ENCODE results near the gene USP26. TPM values are rescaled to one million over a fixed set of nuclear protein-coding genes. Genes with fewer than 3 reads are reported as not detected.
"Not testable (repeated sequence)": the region's sequence is repeated elsewhere in the genome, so short reads cannot be mapped to it uniquely, and the experiment has no call there.

USP26 gene
- total and polyA plus RNA-seq, 4 experiments from 2014 or later: not detected

GRCh38 chrX:132983496-132983895 lies 113.4 kb downstream of the USP26 start:
- Histone ChIP-seq H3K4me1 (ENCODE audit: insufficient read depth, low read length) (no peaks in the 10 kb centered on the region), H3K27me3 (ENCODE audit: insufficient read depth, low read length) (no peaks in the 10 kb centered on the region), H3K9me3 (ENCODE audit: control insufficient read depth in 1 of 2, low read length in 2 of 2) (no peaks in the 10 kb centered on the region), H3K27ac (ENCODE audit: low read depth, low read length) (no peak overlapping the region), H3K36me3 (ENCODE audit: insufficient read depth, low read length) (no peaks in the 10 kb centered on the region), H3K4me3 (ENCODE audit: low read length in 2 of 2) (no peak overlapping the region)
- H3K9me3 Mint-ChIP-seq: no peaks in the 10 kb centered on the region
- peaks cover 0 to 6% of the 10 kb centered on the region in 2 donors for H3K27me3 Mint-ChIP-seq
- intact Hi-C loops (cut with micrococcal nuclease): no loop called here
- H3K36me3 Mint-ChIP-seq: no peaks in the 10 kb centered on the region
- H3K4me1 Mint-ChIP-seq: no peaks in the 10 kb centered on the region
- DNase-seq: no peak
- no peak overlapping the region for H3K27ac Mint-ChIP-seq
- POLR2A ChIA-PET (ENCODE audit: partially characterized antibody): no interaction called here
- CTCF ChIA-PET (ENCODE audit: partially characterized antibody): no interaction called here
- H3K4me3 Mint-ChIP-seq: no peak overlapping the region

GRCh38 chrX:132980035-132980434 lies 116.9 kb downstream of the USP26 start:
- DNase-seq; H3K4me1 ChIP-seq (ENCODE audit: insufficient read depth, low read length); POLR2A ChIA-PET (ENCODE audit: partially characterized antibody); H3K36me3 Mint-ChIP-seq; H3K4me3 ChIP-seq (ENCODE audit: low read length in 2 of 2); intact Hi-C loops (cut with micrococcal nuclease); H3K36me3 ChIP-seq (ENCODE audit: insufficient read depth, low read length); H3K4me1 Mint-ChIP-seq; H3K9me3 Mint-ChIP-seq; H3K4me3 Mint-ChIP-seq; H3K27me3 ChIP-seq (ENCODE audit: insufficient read depth, low read length); CTCF ChIA-PET (ENCODE audit: partially characterized antibody); H3K9me3 ChIP-seq (ENCODE audit: control insufficient read depth in 1 of 2, low read length in 2 of 2); H3K27me3 Mint-ChIP-seq; H3K27ac ChIP-seq (ENCODE audit: low read depth, low read length); H3K27ac Mint-ChIP-seq: not testable (repeated sequence)

Other genes with a start within 250 kb of the USP26 start
- not detected for gene HS6ST2, start 138.5 kb downstream of the USP26 start, total RNA-seq
- not detected for gene HS6ST2, start 138.5 kb downstream of the USP26 start, polyA plus RNA-seq
- not detected for gene TFDP3, start 121.2 kb upstream of the USP26 start, total RNA-seq
- not detected for gene TFDP3, start 121.2 kb upstream of the USP26 start, polyA plus RNA-seq